ENCODE results near the gene ARHGAP11A. TPM values are rescaled to one million over a fixed set of nuclear protein-coding genes. Genes with fewer than 3 reads are reported as not detected.

ARHGAP11A gene
- total and polyA plus RNA-seq, 9 of the 15 experiments (the other 6 are each of a cell fraction or from before 2014, with no cell fraction given) = 17.5 to 92.5 (median 61.1) TPM

DNA sequence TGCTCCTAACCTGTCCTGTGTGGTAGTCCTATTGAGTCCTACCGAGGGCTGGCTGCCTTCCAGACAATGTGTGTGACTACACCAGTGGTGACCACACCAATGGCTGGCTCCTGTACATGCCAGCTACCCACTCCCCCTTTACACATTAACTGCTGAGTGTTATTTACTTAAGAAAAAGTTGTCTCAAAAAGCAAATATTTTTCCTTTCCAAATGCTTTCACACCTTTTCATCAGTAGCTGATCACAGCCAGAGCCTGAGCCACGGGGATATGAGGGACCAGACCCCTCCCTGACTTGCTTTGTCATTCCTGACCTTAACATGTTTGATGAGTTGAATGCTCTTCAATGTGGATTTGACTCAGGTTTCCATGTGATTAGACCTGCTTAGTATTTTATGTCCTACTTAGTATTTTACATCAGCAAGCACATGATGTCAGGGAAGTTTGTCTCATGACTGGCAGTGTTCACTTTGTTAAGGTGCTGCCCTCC lies 72.9 kb downstream of the ARHGAP11A start:
- H3K9me1 ChIP-seq (ENCODE audit: control insufficient read depth, insufficient read depth, low read length) = no peaks in the 10 kb centered on the region
- ChIA-PET POLR2A (no interaction called here), CTCF (ENCODE audit: low intra/inter-chr PET ratio) (no interaction called here)
- in situ Hi-C loops (cut with MboI) (no loop called here), intact Hi-C loops (cut with micrococcal nuclease) (no loop called here)
- H3K9me3 ChIP-seq (replicated peaks; ENCODE audit: control insufficient read depth, insufficient read depth, low read depth, low read length) = no peaks in the 10 kb centered on the region
- H3K79me2 ChIP-seq (ENCODE audit: control insufficient read depth, insufficient read depth, low read length) = no peaks in the 10 kb centered on the region
- no peaks in the 10 kb centered on the region for H3K36me3 ChIP-seq (ENCODE audit: control insufficient read depth, insufficient read depth, low read length)
- TF ChIP-seq SNRNP70 (optimal IDR thresholded peaks at IDR 0.05; ENCODE audit: low read depth, low read length) = no peak
- no peak overlapping the region for H3K9ac ChIP-seq (ENCODE audit: insufficient read depth in 1 of 2, low read depth in 2 of 2, low read length in 2 of 2)
- no peak overlapping the region for H2AFZ ChIP-seq (ENCODE audit: low read depth, low read length)
- no peaks in the 10 kb centered on the region for H3K4me1 ChIP-seq (replicated peaks in 1 of 2; ENCODE audit: control insufficient read depth in 2 of 2, insufficient read depth in 2 of 2, low read length in 2 of 2)
- H3K27ac ChIP-seq (ENCODE audit: extremely low read depth, low read depth, low read length) = no peak overlapping the region
- H3K4me2 ChIP-seq (ENCODE audit: insufficient read depth, low read length) = no peak overlapping the region
- ATAC-seq = no peak
- H4K20me1 ChIP-seq (replicated peaks; ENCODE audit: control insufficient read depth, insufficient read depth, low read length) = no peaks in the 10 kb centered on the region
- no peak for DNase-seq (ENCODE audit: extremely low read depth in 1 of 4, low spot score in 3 of 4)
- H3K27me3 ChIP-seq (ENCODE audit: control insufficient read depth in 2 of 2, insufficient read depth in 2 of 2, low read length in 2 of 2) = peaks cover 20 to 21% of the 10 kb centered on the region in 2 experiments; a peak in 4 of 5 replicates
- no TSS peak for BruUV-seq (replicated peaks)
- H3K4me3 ChIP-seq = no peak overlapping the region
- FAIRE-seq = no peak
- WGBS (ENCODE audit: insufficient coverage, low coverage, missing lambda C conversion rate) = 0% methylated on average over 2 of the region's 2 CpGs

Small RNA genes lying within 50 kb of the gene (small RNA-seq; reads per million reads assigned to genes)
- not detected for gene RN7SL286P

Other genes starting within 250 kb of the ARHGAP11A start
- not detected in 2 replicates for gene GOLGA8K, start 212.2 kb upstream of the ARHGAP11A start, total RNA-seq (2014; rRNA removed)
- not detected in 2 replicates for gene GOLGA8K, start 212.2 kb upstream of the ARHGAP11A start, total RNA-seq (2014; rRNA removed; fragmentation: Illumina TruSeq; extraction: Trizol)
- gene GOLGA8K, start 212.2 kb upstream of the ARHGAP11A start, total RNA-seq (2015; rRNA removed; fragmentation: Illumina TruSeq; extraction: Trizol) = not detected in 2 replicates
- not detected in 2 replicates for gene GOLGA8K, start 212.2 kb upstream of the ARHGAP11A start, total RNA-seq (2021)
- gene GOLGA8K, start 212.2 kb upstream of the ARHGAP11A start, polyA plus RNA-seq (2011; rRNA removed) = not detected in 2 replicates
- gene GOLGA8K, start 212.2 kb upstream of the ARHGAP11A start, polyA plus RNA-seq (2014; fragmentation: Illumina TruSeq; extraction: Trizol) = not detected in 2 replicates
- gene GOLGA8K, start 212.2 kb upstream of the ARHGAP11A start, polyA plus RNA-seq (2014; fragmentation: Nextera tagmentation; extraction: Ambion mirVana) = not detected
- 0.32 TPM in 1 of 2 replicates, not detected in the other for gene GOLGA8K, start 212.2 kb upstream of the ARHGAP11A start, polyA plus RNA-seq (2014; rRNA removed)
- gene GOLGA8O, start 159.9 kb upstream of the ARHGAP11A start, total RNA-seq (2014; rRNA removed) = 0.24 TPM in 1 of 2 replicates, not detected in the other
- gene GOLGA8O, start 159.9 kb upstream of the ARHGAP11A start, total RNA-seq (2014; rRNA removed; fragmentation: Illumina TruSeq; extraction: Trizol) = not detected in 2 replicates
- gene GOLGA8O, start 159.9 kb upstream of the ARHGAP11A start, total RNA-seq (2015; rRNA removed; fragmentation: Illumina TruSeq; extraction: Trizol) = 0.15 TPM in 1 of 2 replicates, not detected in the other
- gene GOLGA8O, start 159.9 kb upstream of the ARHGAP11A start, total RNA-seq (2021) = 0.22 and 0.31 TPM in 2 replicates
- gene GOLGA8O, start 159.9 kb upstream of the ARHGAP11A start, polyA plus RNA-seq (2011; rRNA removed) = 0.04 TPM in 2 replicates
- 0.15 TPM in 1 of 2 replicates, not detected in the other for gene GOLGA8O, start 159.9 kb upstream of the ARHGAP11A start, polyA plus RNA-seq (2014; fragmentation: Illumina TruSeq; extraction: Trizol)
- not detected for gene GOLGA8O, start 159.9 kb upstream of the ARHGAP11A start, polyA plus RNA-seq (2014; fragmentation: Nextera tagmentation; extraction: Ambion mirVana)
- 0.04 TPM in 1 of 2 replicates, not detected in the other for gene GOLGA8O, start 159.9 kb upstream of the ARHGAP11A start, polyA plus RNA-seq (2014; rRNA removed)
- gene GOLGA8N, start 22.0 kb upstream of the ARHGAP11A start, total RNA-seq (2014; rRNA removed) = 0.08 and 4.5 TPM in 2 replicates
- 0.35 and 0.36 TPM in 2 replicates for gene GOLGA8N, start 22.0 kb upstream of the ARHGAP11A start, total RNA-seq (2014; rRNA removed; fragmentation: Illumina TruSeq; extraction: Trizol)
- 0.23 and 0.25 TPM in 2 replicates for gene GOLGA8N, start 22.0 kb upstream of the ARHGAP11A start, total RNA-seq (2015; rRNA removed; fragmentation: Illumina TruSeq; extraction: Trizol)
- 0.24 and 0.60 TPM in 2 replicates for gene GOLGA8N, start 22.0 kb upstream of the ARHGAP11A start, total RNA-seq (2021)
- 0.17 and 0.37 TPM in 2 replicates for gene GOLGA8N, start 22.0 kb upstream of the ARHGAP11A start, polyA plus RNA-seq (2011; rRNA removed)
- 0.24 and 0.26 TPM in 2 replicates for gene GOLGA8N, start 22.0 kb upstream of the ARHGAP11A start, polyA plus RNA-seq (2014; fragmentation: Illumina TruSeq; extraction: Trizol)
- gene GOLGA8N, start 22.0 kb upstream of the ARHGAP11A start, polyA plus RNA-seq (2014; fragmentation: Nextera tagmentation; extraction: Ambion mirVana) = under 1 TPM; 0.01 to 0.04 TPM
- gene GOLGA8N, start 22.0 kb upstream of the ARHGAP11A start, polyA plus RNA-seq (2014; rRNA removed) = 0.12 and 0.17 TPM in 2 replicates
- gene SCG5, start 26.2 kb downstream of the ARHGAP11A start, total RNA-seq (2014; rRNA removed) = not detected in 2 replicates
- 0.33 TPM in 1 of 2 replicates, not detected in the other for gene SCG5, start 26.2 kb downstream of the ARHGAP11A start, total RNA-seq (2014; rRNA removed; fragmentation: Illumina TruSeq; extraction: Trizol)
- 0.19 and 0.76 TPM in 2 replicates for gene SCG5, start 26.2 kb downstream of the ARHGAP11A start, total RNA-seq (2015; rRNA removed; fragmentation: Illumina TruSeq; extraction: Trizol)
- 0.31 and 0.33 TPM in 2 replicates for gene SCG5, start 26.2 kb downstream of the ARHGAP11A start, total RNA-seq (2021)
- gene SCG5, start 26.2 kb downstream of the ARHGAP11A start, polyA plus RNA-seq (2011; rRNA removed) = 0.09 and 0.25 TPM in 2 replicates
- gene SCG5, start 26.2 kb downstream of the ARHGAP11A start, polyA plus RNA-seq (2014; fragmentation: Illumina TruSeq; extraction: Trizol) = not detected in 2 replicates
- under 1 TPM; 0.06 to 0.10 TPM for gene SCG5, start 26.2 kb downstream of the ARHGAP11A start, polyA plus RNA-seq (2014; fragmentation: Nextera tagmentation; extraction: Ambion mirVana)
- 0.28 TPM in 1 of 2 replicates, not detected in the other for gene SCG5, start 26.2 kb downstream of the ARHGAP11A start, polyA plus RNA-seq (2014; rRNA removed)
- not detected in 2 replicates for gene GREM1, start 102.5 kb downstream of the ARHGAP11A start, total RNA-seq (2014; rRNA removed)
- gene GREM1, start 102.5 kb downstream of the ARHGAP11A start, total RNA-seq (2014; rRNA removed; fragmentation: Illumina TruSeq; extraction: Trizol) = not detected in 2 replicates
- 0.08 TPM in 1 of 2 replicates, not detected in the other for gene GREM1, start 102.5 kb downstream of the ARHGAP11A start, total RNA-seq (2015; rRNA removed; fragmentation: Illumina TruSeq; extraction: Trizol)
- gene GREM1, start 102.5 kb downstream of the ARHGAP11A start, total RNA-seq (2021) = 0.20 and 0.34 TPM in 2 replicates
- gene GREM1, start 102.5 kb downstream of the ARHGAP11A start, polyA plus RNA-seq (2011; rRNA removed) = 0.06 TPM in 1 of 2 replicates, not detected in the other
- not detected in 2 replicates for gene GREM1, start 102.5 kb downstream of the ARHGAP11A start, polyA plus RNA-seq (2014; fragmentation: Illumina TruSeq; extraction: Trizol)
- gene GREM1, start 102.5 kb downstream of the ARHGAP11A start, polyA plus RNA-seq (2014; fragmentation: Nextera tagmentation; extraction: Ambion mirVana) = not detected
- gene GREM1, start 102.5 kb downstream of the ARHGAP11A start, polyA plus RNA-seq (2014; rRNA removed) = 0.01 TPM in 1 of 2 replicates, not detected in the other